GM18873 (cell line): ENCODE measurements around the gene WDR86.

Experiments used
- ATAC-seq: cut with Tn5 transposase; IDR thresholded peaks from one replicate; pipeline ENCODE4 v1.9.1; 2021; ENCODE audit warnings: mild to moderate bottlenecking, moderate library complexity, moderate number of reproducible peaks; ENCODE audit not compliant: unreplicated experiment, low FRiP score

Gene WDR86

DNA sequence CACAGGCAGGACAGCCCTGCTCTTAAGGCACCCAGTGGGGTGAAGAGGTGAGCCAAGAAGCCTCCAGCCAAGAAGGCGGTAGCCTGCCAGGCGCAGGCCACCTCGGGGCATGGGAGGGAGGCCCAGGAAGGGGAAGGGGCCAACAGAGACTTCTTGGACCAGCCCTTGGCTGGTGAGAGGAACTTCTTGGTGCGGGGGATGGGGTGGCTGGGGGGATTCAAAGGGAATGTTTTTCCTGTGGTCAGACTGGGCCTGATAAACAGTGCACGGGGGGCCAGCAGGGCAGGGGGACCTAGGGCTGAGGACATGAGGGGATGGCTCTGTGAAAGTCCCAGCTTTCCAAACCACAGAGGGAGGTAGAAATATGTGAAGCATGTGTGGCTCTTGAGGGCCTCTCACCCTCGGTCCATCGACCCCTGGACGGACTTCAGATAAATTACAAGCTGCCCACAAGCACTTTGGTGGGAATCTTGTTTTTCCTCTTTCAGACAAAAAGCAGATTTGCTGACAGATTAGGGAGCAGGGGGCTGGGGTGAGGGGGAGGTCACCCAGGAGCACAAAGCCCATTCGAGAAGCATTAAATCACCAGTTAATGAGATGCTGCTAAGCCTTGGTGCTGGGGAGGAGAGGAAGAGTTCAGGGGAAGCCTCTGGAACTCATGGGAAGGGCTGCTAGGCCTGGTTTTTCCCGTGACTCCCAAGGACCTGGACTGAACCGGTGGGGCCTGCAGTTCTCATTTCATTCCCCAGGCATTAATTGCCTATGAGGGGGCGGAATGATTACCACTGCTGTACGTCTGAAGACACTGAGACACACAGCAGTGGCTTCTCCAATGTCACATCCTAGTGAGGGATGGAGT lies 18.8 kb upstream of the WDR86 start:
- no peak for ATAC-seq

DNA sequence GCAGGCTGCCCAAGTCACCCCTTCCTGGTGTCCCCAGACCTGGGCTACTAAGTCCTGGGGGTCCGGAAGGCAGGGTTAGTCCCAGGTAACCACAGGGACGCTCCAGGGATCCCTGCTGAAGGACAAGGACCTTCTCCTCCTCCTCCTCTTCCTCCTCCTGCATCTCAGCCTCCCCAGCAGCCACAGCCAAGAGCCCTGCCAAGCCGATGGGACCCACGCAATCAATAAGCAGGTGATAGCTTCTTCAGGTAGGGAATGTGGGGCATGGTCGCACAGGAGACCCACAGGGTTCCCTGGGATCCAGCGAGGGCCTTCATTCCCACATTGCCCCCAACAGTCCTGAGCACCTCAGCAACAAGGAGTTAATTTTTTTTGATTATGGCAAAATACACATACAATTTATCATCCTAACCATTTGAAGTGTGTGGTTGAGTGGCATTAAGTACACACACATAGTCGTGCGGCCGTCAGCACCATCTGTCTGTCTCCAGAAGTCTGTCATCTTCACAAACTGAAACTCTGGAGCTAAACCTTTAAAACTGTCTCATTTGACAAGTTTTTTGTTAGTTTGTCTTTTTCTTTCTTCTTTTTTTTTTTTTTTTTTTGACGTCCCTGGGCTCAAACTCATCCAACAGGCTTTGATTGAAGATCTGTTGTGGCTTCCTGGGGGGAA lies 18.0 kb upstream of the WDR86 start:
- no peak for ATAC-seq

- no peak for ATAC-seq
Observed at GRCh38 chr7:151426904-151427704, 17.3 kb upstream of the WDR86 start.

DNA sequence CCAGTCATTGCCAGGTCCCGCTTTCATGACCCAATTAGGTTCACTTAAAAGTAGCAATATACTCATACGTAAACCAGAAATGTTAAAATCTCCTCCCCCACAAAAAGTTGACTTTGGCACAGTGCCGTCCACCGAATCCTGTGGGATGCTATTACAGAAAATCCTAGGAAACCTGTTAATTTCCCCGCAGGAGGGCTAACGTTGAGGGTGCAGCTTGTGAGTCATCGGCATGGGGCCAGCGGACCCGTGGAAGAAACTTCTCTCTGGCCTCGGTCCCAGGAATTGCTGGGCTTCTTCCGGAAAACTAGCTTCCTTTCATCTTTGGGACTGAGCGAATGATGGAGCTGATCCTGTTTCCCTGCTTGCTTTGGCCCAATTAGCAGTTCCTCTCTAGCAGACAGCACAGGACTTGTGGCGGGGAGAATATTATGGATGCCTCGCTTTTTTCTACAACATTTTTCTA lies 16.6 kb upstream of the WDR86 start:
- no peak for ATAC-seq

DNA sequence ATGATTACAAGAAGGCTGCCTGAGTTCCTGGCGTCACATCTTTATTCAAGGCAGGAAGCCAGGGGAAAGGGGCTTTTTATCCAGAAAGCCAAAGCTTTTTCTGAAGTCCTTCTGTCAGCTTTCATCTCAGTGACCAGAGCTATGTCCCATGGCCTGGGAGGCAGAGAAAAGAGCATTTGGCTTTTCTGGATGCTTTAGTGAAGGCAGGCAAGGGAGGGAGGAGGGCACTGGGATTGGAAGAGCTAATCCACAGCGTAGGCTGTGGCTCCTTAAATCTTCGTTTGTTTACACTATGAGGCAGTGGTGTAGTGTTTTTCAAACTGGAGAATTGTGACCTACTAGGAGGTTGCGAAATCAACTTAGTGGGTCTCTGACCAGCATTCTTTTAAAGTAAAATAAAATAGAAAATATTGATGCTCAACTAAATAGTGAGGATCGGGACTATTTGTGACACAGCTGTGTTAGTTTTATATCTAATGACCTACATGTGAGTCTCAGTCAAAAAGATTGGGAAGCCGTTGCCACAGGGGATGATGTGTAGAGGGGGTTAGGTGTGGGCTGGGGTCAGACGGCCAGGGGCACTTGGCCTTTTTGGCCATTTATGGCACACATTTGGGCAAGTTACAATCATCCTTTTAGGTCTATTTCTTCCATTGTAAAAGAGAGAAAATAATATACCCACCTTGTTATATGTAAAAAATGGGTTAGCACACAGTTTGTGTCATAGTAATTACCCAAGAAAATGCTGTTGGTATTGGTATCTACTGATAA lies 16.0 kb upstream of the WDR86 start:
- ATAC-seq = no peak

DNA sequence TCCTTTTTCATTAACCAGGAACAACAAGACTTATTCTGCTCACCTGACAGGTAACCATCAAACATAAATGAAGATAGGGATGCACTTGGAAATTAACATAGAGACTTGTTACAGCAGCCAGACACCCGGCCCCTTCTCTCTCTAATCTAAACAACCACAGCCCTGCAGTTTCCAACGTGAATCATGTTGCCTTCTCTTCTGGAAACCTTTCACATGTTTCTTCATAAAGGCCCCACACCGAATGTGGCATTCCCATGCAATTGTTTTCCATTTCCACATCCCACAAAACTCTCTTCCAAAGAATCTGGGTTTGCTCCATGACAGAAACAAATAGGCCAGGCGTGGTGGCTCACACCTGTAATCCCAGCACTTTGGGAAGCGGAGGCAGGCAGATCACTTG lies 15.0 kb upstream of the WDR86 start:
- no peak for ATAC-seq

DNA sequence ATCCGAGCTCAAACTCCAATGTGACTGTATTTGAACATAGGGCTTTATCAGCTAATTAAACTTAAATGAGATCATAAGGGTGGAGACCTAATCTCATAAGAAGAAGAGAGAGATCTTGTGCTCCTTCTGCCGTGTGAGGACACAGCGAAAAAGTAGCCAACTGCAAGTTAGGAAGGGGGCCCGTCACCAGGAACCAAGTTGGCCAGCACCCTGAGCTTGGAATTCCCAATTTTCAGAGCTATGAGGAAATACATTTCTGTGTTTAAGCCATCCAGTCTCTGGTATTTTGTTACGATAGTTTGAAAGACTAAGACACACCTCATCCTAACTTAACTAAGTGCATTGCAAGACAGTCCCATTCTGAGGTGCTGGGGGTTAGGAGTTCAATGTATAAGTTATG lies 14.1 kb upstream of the WDR86 start:
- no peak for ATAC-seq

DNA sequence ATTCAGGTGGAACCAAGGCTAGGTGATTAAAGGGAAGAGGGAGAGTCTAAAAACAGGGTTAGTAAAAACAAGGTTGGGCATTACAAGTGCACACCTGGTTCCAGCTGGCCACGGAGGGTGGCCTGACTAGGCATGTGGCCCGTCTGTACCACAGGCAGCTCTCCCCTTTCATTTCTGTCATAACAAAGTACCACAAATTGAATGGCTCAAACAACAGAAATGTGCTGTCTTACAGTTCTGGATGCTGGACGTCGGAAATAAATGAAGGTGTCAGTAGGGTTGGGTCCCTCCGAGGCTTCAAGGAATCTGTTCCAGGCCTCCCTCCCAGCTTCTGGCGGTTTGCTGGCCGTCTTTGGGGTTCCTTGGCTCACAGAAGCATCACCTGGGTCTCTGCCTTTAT lies 13.4 kb upstream of the WDR86 start:
- no peak for ATAC-seq

DNA sequence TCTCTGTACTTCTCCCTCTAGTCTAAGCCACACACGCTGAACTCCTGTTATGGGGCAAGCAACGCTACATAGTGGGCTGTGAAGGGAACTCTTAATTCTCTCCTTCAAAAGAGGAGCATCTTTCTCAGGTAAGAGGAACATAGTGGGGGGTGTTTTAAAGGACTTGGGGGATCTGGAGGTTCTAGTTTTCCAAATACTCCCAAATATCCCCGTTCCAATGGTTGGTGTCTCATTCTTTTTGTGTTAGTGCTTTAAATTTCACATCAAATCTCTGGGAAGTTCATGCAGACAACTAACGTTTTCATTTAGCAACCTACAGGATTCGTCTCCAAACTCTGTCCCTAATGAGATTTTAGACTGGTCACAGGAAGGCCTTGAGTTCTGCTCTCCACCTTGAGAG lies 12.4 kb upstream of the WDR86 start:
- ATAC-seq = no peak

GRCh38 chr7:151420144-151420543 lies 10.3 kb upstream of the WDR86 start:
- no peak for ATAC-seq

DNA sequence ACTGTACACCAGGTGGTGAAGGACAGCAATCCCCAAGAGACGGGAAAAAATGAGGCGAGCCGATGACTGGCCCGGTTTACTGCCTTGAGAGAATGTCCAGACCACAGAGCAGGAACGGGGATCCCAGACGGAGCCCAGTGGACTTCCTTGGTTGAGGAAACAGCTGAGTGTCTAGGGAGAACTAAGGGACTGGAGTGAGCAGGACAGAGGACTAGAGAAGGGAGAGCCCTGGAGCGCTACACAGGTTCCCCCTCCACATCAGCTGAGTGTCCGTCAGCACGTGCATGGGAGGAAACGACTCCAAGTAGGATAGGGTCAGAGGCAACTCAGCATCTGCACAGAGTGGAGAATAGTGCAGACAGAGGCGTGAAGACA lies 7.1 kb upstream of the WDR86 start:
- ATAC-seq = no peak

GRCh38 chr7:151416112-151416940 lies 6.5 kb upstream of the WDR86 start:
- no peak for ATAC-seq

GRCh38 chr7:151415375-151416105 lies 5.7 kb upstream of the WDR86 start:
- no peak for ATAC-seq

DNA sequence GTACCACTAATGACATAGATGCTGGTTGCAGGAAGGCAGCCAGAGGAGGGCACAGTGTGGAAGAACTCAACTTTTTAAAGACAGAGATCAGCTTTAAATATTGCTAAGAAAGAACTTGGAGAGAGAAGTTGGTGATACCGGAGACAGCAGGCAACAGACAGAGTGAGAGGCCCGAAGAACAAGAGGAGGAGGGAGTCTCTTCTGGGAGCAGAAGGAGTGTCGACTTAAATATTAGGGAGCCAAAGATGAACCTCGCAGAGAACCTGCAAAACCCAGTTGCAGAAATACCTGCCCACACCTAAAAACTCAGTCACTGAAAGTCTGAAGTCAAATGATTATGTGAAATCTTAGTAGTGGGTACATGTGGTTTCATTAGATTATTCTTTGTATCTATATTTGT lies 3.4 kb upstream of the WDR86 start:
- ATAC-seq = no peak

DNA sequence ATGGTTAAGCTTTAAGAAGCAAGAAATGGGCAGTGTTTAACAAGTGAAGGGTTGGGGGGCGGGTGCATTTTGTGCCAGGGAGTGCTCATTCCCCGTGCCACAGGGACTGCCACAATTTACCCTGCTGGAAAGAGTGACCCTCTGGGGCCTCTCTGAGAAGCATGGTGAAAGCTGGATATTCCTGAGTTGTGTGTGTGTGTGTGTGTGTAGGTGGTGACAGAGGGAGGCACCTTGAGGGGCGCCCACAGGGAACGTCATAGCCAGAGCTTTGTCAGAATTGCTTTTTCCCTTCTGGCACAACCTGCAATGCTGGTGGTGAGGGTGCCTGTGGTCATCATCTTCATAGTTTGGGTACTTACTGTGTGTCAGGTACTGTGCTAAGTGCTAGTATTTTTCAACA lies 2.5 kb upstream of the WDR86 start:
- no peak for ATAC-seq

GRCh38 chr7:151411551-151411950 lies 1.7 kb upstream of the WDR86 start:
- no peak for ATAC-seq

DNA sequence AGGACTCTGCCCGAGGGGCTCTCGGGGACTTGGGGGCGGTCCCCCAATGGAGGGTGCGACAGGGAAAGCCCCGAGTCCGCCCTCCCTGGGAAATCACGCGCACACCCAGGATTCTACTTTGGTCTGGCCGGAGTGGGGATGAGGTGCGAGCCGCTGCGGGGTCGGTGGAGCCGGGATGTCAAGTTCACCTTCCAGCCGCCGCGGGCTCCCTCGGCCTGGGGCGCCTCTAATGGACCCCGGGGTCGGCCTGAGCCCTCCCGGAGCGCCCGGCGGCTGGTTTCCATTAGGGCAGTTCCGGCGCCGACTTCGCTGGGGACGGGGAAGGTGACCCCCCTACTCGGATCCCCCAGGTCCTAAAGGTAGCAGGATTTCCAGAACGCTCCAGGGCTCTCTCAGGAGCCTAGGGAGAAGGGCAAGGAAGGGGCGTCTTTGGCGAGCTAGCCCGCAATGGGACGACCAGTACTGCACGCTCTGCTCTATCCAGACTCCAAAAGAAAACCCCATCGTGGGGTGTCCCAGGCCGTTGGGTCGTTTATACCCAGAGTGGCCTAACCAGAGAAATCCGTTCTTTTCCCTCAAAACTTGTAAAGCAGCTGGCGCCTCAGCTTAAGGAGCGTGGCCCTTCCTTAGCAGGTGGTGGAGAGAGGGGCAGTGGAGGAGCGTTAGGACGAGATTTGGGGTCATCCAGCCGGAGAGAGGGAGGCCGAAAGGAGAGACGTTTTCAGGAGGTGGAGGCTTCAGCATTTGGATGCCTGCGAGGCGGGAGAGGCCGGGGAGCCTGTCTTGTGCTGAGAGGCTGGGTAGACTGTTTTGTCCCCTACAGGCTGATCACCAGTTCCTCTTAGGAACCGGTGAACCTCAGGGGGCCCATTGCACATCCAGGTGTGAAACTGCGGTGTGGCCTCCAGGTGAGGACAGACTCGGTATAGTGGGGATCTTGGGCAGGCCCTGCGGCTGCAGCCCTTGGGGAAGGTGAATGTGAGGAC lies 860 bp upstream of the WDR86 start:
- ATAC-seq = no peak
